Gastrocnemius medialis (tissue), 4 donors: ENCODE measurements around the gene SMOC2.

Experiments
- POLR2A ChIP-seq, 2 donors: fragments of 450-650 bp; IDR thresholded peaks; one replicate each; pipeline ENCODE4 v1.6.1; 2017; ENCODE audit warnings: antibody characterized with exemption in 2 of 2, mild to moderate bottlenecking in 2 of 2, moderate library complexity in 2 of 2
- TF ChIP-seq, protein P1 (sequence below), 5 experiments: fragments of 450-650 bp in 3 of 5; fragments of 200-600 bp in 2 of 5; sonication (generic) in 2 of 5; IDR thresholded peaks in 4 of 5; conservative IDR thresholded peaks in 1 of 5; 1 replicate in 4 of 5; 2 replicates in 1 of 5; pipeline ENCODE4 v1.5.1; 2016 to 2019; ENCODE audit warnings: antibody characterized with exemption in 5 of 5, mild to moderate bottlenecking in 3 of 5, moderate library complexity in 3 of 5

DNA sequence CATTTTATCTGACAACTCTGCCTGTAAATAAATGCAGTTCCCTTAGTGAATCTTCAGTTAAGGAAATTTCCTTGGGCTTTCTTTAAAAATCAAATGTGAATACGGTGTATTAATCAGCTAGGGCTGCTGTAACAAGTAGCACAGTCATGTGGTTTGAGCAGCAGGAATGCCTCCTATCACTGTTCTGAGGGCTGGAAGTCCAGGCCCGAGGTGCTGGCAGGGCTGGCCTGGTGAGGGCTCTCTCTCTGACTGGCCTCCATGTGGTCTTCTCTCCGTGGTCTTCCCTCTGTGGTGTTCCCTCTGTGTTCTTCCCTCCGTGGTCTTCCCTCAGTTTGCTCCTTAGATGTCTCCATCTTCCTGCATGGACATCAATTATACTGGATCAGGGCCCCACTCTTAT lies 124.1 kb downstream of the SMOC2 start:
- TF ChIP-seq, protein P1, sequence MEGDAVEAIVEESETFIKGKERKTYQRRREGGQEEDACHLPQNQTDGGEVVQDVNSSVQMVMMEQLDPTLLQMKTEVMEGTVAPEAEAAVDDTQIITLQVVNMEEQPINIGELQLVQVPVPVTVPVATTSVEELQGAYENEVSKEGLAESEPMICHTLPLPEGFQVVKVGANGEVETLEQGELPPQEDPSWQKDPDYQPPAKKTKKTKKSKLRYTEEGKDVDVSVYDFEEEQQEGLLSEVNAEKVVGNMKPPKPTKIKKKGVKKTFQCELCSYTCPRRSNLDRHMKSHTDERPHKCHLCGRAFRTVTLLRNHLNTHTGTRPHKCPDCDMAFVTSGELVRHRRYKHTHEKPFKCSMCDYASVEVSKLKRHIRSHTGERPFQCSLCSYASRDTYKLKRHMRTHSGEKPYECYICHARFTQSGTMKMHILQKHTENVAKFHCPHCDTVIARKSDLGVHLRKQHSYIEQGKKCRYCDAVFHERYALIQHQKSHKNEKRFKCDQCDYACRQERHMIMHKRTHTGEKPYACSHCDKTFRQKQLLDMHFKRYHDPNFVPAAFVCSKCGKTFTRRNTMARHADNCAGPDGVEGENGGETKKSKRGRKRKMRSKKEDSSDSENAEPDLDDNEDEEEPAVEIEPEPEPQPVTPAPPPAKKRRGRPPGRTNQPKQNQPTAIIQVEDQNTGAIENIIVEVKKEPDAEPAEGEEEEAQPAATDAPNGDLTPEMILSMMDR (IDR thresholded peaks at IDR 0.05 in 4 of 5, conservative IDR thresholded peaks at IDR 0.05 in 1 of 5) = no peak
- no peak for TF ChIP-seq POLR2A (IDR thresholded peaks at IDR 0.05)
